Neural crest cell (in vitro differentiated cells): ENCODE measurements around the gene PHLDB2. TPM values are rescaled to one million over a fixed set of nuclear protein-coding genes. Genes with fewer than 3 reads are reported as not detected.

ENCODE experiments used
- DNase-seq: peaks from one replicate; pipeline ENCODE4 v3.0.0; 2021; ENCODE audit warnings: low read depth, mixed read lengths, low spot score
- H3K27ac Mint-ChIP-seq: one replicate; pipeline ENCODE4 v1.8.0; 2021; ENCODE audit warnings: mild to moderate bottlenecking, mixed read lengths; ENCODE audit not compliant: unreplicated experiment
- H3K27me3 Mint-ChIP-seq: 2 replicates; pipeline ENCODE4 v1.8.0; 2021; ENCODE audit warnings: low read depth, mild to moderate bottlenecking, mixed read lengths
- H3K36me3 Mint-ChIP-seq: 2 replicates; pipeline ENCODE4 v1.8.0; 2021; ENCODE audit warnings: low read depth, mild to moderate bottlenecking, mixed read lengths
- H3K4me1 Mint-ChIP-seq: 2 replicates; pipeline ENCODE4 v1.8.0; 2021; ENCODE audit warnings: mixed read lengths
- H3K4me3 Mint-ChIP-seq: one replicate; pipeline ENCODE4 v1.8.0; 2021; ENCODE audit warnings: mild to moderate bottlenecking, mixed read lengths
- H3K9me3 Mint-ChIP-seq: 2 replicates; pipeline ENCODE4 v1.8.0; 2021; ENCODE audit warnings: mixed read lengths
- total RNA-seq: library from RNA; stranded (reverse); gene quantifications from 2 replicates; pipeline ENCODE4 v1.2.1, GENCODE V29; 2021
- TF ChIP-seq, protein P1 (sequence below): fragments of 200-600 bp; sonication (generic); conservative IDR thresholded peaks from 2 replicates; pipeline ENCODE4 v1.5.0; 2021; ENCODE audit warnings: antibody characterized with exemption, mild to moderate bottlenecking

PHLDB2 gene
- total RNA-seq, 1 donor from 2014 or later: 49.0 TPM

DNA sequence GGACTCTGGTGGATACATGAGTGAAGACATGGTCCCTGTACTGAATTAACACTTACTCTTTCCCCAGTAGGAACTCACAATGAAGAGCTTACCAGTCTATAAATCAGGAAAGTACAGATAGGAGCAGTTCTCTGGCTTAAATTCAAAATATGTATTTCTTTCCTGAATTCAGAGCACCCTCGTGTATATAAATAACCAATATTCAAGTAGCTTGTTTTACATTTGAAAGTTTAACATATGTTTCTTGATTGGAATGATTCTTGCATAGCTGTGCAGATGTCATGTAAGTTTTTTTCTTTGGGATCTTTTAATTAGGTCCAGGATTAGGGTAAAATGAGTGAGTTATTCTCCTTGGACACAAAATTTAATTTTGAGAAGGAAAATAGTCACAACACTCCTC, 160.7 kb downstream of the PHLDB2 start:
- Mint-ChIP-seq H3K4me3 (no peak overlapping the region), H3K4me1 (peaks cover 21% of the 10 kb centered on the region), H3K27me3 (no peaks in the 10 kb centered on the region), H3K36me3 (no peaks in the 10 kb centered on the region), H3K27ac (no peak overlapping the region), H3K9me3 (peaks cover 6% of the 10 kb centered on the region)
- TF ChIP-seq, protein P1, sequence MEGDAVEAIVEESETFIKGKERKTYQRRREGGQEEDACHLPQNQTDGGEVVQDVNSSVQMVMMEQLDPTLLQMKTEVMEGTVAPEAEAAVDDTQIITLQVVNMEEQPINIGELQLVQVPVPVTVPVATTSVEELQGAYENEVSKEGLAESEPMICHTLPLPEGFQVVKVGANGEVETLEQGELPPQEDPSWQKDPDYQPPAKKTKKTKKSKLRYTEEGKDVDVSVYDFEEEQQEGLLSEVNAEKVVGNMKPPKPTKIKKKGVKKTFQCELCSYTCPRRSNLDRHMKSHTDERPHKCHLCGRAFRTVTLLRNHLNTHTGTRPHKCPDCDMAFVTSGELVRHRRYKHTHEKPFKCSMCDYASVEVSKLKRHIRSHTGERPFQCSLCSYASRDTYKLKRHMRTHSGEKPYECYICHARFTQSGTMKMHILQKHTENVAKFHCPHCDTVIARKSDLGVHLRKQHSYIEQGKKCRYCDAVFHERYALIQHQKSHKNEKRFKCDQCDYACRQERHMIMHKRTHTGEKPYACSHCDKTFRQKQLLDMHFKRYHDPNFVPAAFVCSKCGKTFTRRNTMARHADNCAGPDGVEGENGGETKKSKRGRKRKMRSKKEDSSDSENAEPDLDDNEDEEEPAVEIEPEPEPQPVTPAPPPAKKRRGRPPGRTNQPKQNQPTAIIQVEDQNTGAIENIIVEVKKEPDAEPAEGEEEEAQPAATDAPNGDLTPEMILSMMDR: no peak
- DNase-seq: no peak

DNA sequence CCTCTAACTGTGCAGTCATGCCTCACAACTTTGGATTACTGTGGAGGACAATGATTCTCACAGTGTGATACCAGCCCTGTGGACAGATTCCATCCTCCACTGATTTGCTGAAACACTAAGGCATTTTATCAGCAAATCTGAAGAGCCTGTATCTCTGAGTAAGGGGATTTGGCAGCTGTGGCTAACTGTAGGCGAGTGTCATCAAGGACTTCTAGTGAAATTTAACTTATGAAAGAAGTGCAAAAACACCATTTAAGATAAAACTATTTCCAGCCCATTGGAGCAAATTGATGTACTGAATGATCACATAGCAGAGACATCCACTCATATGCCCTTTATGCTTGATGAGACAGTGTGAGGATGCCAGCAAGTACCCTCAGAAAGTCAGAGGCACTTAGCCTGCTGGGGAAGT, 161.6 kb downstream of the PHLDB2 start:
- DNase-seq: no peak
- Mint-ChIP-seq H3K4me3 (no peak overlapping the region), H3K27ac (no peak overlapping the region)

More for the DNA sequence above, 161.6 kb downstream of the PHLDB2 start:
- H3K27me3 Mint-ChIP-seq: no peaks in the 10 kb centered on the region
- TF ChIP-seq, protein P1: no peak
- no peaks in the 10 kb centered on the region for H3K36me3 Mint-ChIP-seq
- peaks cover 6% of the 10 kb centered on the region for H3K9me3 Mint-ChIP-seq
- peaks cover 21% of the 10 kb centered on the region for H3K4me1 Mint-ChIP-seq

Other genes with a start within 250 kb of the PHLDB2 start
- gene PLCXD2, start 184.6 kb upstream of the PHLDB2 start, total RNA-seq: 5.7 and 6.8 TPM in 2 replicates
- gene ABHD10, start 119.8 kb downstream of the PHLDB2 start, total RNA-seq: 52.7 and 55.6 TPM in 2 replicates
- 62.6 and 70.2 TPM in 2 replicates for gene TAGLN3, start 139.7 kb downstream of the PHLDB2 start, total RNA-seq
- gene TMPRSS7, start 175.5 kb downstream of the PHLDB2 start, total RNA-seq: not detected in 2 replicates
- 21.5 and 22.5 TPM in 2 replicates for gene C3orf52, start 227.1 kb downstream of the PHLDB2 start, total RNA-seq